ENCODE data around the gene KHSRP.

- TF ChIP-seq, protein P1, sequence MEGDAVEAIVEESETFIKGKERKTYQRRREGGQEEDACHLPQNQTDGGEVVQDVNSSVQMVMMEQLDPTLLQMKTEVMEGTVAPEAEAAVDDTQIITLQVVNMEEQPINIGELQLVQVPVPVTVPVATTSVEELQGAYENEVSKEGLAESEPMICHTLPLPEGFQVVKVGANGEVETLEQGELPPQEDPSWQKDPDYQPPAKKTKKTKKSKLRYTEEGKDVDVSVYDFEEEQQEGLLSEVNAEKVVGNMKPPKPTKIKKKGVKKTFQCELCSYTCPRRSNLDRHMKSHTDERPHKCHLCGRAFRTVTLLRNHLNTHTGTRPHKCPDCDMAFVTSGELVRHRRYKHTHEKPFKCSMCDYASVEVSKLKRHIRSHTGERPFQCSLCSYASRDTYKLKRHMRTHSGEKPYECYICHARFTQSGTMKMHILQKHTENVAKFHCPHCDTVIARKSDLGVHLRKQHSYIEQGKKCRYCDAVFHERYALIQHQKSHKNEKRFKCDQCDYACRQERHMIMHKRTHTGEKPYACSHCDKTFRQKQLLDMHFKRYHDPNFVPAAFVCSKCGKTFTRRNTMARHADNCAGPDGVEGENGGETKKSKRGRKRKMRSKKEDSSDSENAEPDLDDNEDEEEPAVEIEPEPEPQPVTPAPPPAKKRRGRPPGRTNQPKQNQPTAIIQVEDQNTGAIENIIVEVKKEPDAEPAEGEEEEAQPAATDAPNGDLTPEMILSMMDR (IDR thresholded peaks at IDR 0.05), result no peak
- TF ChIP-seq POLR2A (IDR thresholded peaks at IDR 0.05), result no peak
Measured at GRCh38 chr19:6440905-6441304, 16.3 kb upstream of the KHSRP start.
